ENCODE data around the gene DIS3L.
A peak's percentile ranks its signal among the peaks of the same experiment; 100 is the strongest.

DIS3L gene

DNA sequence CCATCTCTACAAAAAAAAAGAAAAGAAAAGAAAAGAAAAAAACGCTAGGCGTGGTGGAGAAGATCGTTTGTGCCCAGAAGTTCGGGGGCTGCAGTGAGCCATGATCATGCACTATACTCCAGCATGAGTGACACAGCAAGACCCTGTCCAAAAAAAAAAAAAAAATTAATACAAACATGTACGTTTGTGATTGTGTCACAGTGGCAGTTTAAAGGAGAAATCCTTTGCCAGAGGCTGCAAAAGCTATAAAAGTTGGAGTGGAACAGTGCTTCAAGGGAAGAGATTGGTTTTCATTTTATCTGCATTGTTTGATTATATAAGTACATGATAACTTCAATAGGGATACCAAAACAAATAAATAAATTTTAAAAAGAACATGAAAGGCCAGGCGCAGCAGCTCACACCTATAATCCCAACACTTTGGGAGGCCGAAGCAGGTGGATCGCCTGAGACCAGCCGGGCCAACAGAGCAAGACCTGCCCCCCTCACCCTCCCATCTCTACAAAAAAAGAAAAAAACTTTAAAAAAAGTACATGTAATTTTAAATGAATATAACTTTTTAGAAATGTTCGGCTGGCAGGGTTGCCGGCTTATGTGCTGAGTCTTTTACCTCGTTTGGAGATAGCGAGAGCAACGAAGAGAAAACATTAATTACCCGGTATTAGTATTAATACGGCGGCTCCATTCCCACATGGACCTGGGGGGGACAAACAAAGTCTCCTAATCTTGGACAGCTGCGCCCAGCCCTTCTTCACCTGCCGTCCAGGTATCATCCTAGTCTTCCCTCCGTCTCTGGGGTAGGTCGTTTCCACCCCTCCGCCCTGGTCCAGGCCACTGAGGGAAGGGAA is 573 bp upstream of the DIS3L start:
- no peak for TF ChIP-seq EP300 (IDR thresholded peaks at IDR 0.05; ENCODE audit: borderline replicate concordance)
- no peak for TF ChIP-seq CEBPB (IDR thresholded peaks at IDR 0.05)
- TF ChIP-seq TEAD4 (IDR thresholded peaks at IDR 0.05): no peak
- TF ChIP-seq EGR1 (IDR thresholded peaks at IDR 0.05): no peak
- TF ChIP-seq RAD21 (IDR thresholded peaks at IDR 0.05; ENCODE audit: low read depth): no peak
- no peak for TF ChIP-seq YY1 (IDR thresholded peaks at IDR 0.05; ENCODE audit: low read depth)
- no peak for TF ChIP-seq NFIC (IDR thresholded peaks at IDR 0.05)
- TF ChIP-seq TAF1 (IDR thresholded peaks at IDR 0.05; ENCODE audit: low read depth): no peak
- no peak for TF ChIP-seq CREB1 (IDR thresholded peaks at IDR 0.05; ENCODE audit: low read depth)
- TF ChIP-seq, protein P1, sequence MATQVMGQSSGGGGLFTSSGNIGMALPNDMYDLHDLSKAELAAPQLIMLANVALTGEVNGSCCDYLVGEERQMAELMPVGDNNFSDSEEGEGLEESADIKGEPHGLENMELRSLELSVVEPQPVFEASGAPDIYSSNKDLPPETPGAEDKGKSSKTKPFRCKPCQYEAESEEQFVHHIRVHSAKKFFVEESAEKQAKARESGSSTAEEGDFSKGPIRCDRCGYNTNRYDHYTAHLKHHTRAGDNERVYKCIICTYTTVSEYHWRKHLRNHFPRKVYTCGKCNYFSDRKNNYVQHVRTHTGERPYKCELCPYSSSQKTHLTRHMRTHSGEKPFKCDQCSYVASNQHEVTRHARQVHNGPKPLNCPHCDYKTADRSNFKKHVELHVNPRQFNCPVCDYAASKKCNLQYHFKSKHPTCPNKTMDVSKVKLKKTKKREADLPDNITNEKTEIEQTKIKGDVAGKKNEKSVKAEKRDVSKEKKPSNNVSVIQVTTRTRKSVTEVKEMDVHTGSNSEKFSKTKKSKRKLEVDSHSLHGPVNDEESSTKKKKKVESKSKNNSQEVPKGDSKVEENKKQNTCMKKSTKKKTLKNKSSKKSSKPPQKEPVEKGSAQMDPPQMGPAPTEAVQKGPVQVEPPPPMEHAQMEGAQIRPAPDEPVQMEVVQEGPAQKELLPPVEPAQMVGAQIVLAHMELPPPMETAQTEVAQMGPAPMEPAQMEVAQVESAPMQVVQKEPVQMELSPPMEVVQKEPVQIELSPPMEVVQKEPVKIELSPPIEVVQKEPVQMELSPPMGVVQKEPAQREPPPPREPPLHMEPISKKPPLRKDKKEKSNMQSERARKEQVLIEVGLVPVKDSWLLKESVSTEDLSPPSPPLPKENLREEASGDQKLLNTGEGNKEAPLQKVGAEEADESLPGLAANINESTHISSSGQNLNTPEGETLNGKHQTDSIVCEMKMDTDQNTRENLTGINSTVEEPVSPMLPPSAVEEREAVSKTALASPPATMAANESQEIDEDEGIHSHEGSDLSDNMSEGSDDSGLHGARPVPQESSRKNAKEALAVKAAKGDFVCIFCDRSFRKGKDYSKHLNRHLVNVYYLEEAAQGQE (IDR thresholded peaks at IDR 0.05; ENCODE audit: low read depth): no peak
- TF ChIP-seq TCF12 (IDR thresholded peaks at IDR 0.05; ENCODE audit: low read depth): no peak
- TF ChIP-seq, protein P2, sequence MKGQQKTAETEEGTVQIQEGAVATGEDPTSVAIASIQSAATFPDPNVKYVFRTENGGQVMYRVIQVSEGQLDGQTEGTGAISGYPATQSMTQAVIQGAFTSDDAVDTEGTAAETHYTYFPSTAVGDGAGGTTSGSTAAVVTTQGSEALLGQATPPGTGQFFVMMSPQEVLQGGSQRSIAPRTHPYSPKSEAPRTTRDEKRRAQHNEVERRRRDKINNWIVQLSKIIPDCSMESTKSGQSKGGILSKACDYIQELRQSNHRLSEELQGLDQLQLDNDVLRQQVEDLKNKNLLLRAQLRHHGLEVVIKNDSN (IDR thresholded peaks at IDR 0.05): no peak
- TF ChIP-seq MAX (IDR thresholded peaks at IDR 0.05): no peak
- TF ChIP-seq ZBTB7A (IDR thresholded peaks at IDR 0.05; ENCODE audit: low read depth): no peak
- no peak for TF ChIP-seq FOXM1 (IDR thresholded peaks at IDR 0.05; ENCODE audit: borderline replicate concordance, low read depth)

GRCh38 chr15:66294157-66294931 is 976 bp downstream of the DIS3L start:
- TF ChIP-seq NFIC (IDR thresholded peaks at IDR 0.05): peak; percentile 92
- TF ChIP-seq CEBPB (IDR thresholded peaks at IDR 0.05): no peak
- TF ChIP-seq MAX (IDR thresholded peaks at IDR 0.05): peak; percentile 88
- no peak for TF ChIP-seq EGR1 (IDR thresholded peaks at IDR 0.05)
- peak; percentile 6; the same call in 1 of the 2 replicates for TF ChIP-seq FOXM1 (IDR thresholded peaks at IDR 0.05; ENCODE audit: borderline replicate concordance, low read depth)
- 0 out of 2 replicates have a peak, but pooled peaks have one; percentile 53 for TF ChIP-seq TCF12 (IDR thresholded peaks at IDR 0.05; ENCODE audit: low read depth)
- TF ChIP-seq, protein P2 (IDR thresholded peaks at IDR 0.05): peak; percentile 55; the same call in 1 of the 2 replicates
- TF ChIP-seq RAD21 (IDR thresholded peaks at IDR 0.05; ENCODE audit: low read depth): no peak
- no peak for TF ChIP-seq ZBTB7A (IDR thresholded peaks at IDR 0.05; ENCODE audit: low read depth)
- 0 out of 2 replicates have a peak, but pooled peaks have one; percentile 10 for TF ChIP-seq YY1 (IDR thresholded peaks at IDR 0.05; ENCODE audit: low read depth)
- no peak for TF ChIP-seq EP300 (IDR thresholded peaks at IDR 0.05; ENCODE audit: borderline replicate concordance)
- TF ChIP-seq TAF1 (IDR thresholded peaks at IDR 0.05; ENCODE audit: low read depth): no peak
- TF ChIP-seq CREB1 (IDR thresholded peaks at IDR 0.05; ENCODE audit: low read depth): no peak
- TF ChIP-seq, protein P1 (IDR thresholded peaks at IDR 0.05; ENCODE audit: low read depth): no peak
- peak; percentile 93 for TF ChIP-seq TEAD4 (IDR thresholded peaks at IDR 0.05)

- no peak for TF ChIP-seq FOXM1 (IDR thresholded peaks at IDR 0.05; ENCODE audit: borderline replicate concordance, low read depth)
- TF ChIP-seq, protein P2 (IDR thresholded peaks at IDR 0.05): no peak
- TF ChIP-seq NFIC (IDR thresholded peaks at IDR 0.05): no peak
- no peak for TF ChIP-seq CREB1 (IDR thresholded peaks at IDR 0.05; ENCODE audit: low read depth)
- TF ChIP-seq EP300 (IDR thresholded peaks at IDR 0.05; ENCODE audit: borderline replicate concordance): no peak
- no peak for TF ChIP-seq TAF1 (IDR thresholded peaks at IDR 0.05; ENCODE audit: low read depth)
- no peak for TF ChIP-seq TEAD4 (IDR thresholded peaks at IDR 0.05)
- no peak for TF ChIP-seq ZBTB7A (IDR thresholded peaks at IDR 0.05; ENCODE audit: low read depth)
- TF ChIP-seq CEBPB (IDR thresholded peaks at IDR 0.05): no peak
- TF ChIP-seq RAD21 (IDR thresholded peaks at IDR 0.05; ENCODE audit: low read depth): no peak
- TF ChIP-seq TCF12 (IDR thresholded peaks at IDR 0.05; ENCODE audit: low read depth): no peak
- TF ChIP-seq, protein P1 (IDR thresholded peaks at IDR 0.05; ENCODE audit: low read depth): no peak
- no peak for TF ChIP-seq EGR1 (IDR thresholded peaks at IDR 0.05)
- TF ChIP-seq YY1 (IDR thresholded peaks at IDR 0.05; ENCODE audit: low read depth): no peak
- TF ChIP-seq MAX (IDR thresholded peaks at IDR 0.05): no peak
Observed at GRCh38 chr15:66294932-66295235, 1.5 kb downstream of the DIS3L start.
